ENCODE data around the gene IMMP2L.

IMMP2L gene

DNA sequence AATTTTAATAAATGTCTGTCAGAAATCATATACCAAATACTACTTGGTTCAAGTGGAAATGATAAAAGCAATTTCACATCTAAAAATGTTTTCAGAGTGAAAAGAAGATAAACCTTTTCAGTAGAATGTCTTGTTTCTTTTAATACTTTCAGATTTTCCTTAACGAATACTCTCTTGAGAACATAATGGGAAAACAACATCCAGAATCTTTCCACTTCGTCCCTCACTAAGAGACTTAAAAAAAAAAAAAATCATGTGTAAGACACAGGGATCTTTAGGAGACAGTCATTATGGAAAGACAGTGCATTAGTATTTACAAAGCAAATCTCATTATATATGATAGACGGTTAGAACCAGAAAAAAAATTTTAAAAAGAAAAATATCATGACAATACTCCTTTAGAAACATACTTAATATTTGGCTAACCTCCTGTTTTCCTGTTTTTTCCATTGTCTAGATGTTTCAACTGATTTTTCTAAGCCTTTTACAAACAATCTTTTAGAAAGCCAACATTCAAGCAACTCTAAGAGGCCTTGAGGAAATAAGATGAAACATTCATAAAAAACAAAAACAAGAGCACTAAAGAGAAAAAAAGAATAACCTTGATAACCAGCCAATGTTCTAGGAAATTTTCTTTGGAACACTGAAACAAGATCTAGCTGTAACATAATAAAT is 811.2 kb downstream of the IMMP2L start:
- Histone ChIP-seq H3K9ac (ENCODE audit: low read length) (no peak overlapping the region), H3K27me3 (ENCODE audit: control insufficient read depth, insufficient read depth, low read length) (no peaks in the 10 kb centered on the region), H3K4me1 (ENCODE audit: control insufficient read depth, insufficient read depth, low read length) (no peaks in the 10 kb centered on the region), H3K4me3 (ENCODE audit: low read length) (no peak overlapping the region), H3K36me3 (ENCODE audit: control insufficient read depth, insufficient read depth, low read length) (no peaks in the 10 kb centered on the region), H3K27ac (ENCODE audit: low read depth, low read length) (no peak overlapping the region)

DNA sequence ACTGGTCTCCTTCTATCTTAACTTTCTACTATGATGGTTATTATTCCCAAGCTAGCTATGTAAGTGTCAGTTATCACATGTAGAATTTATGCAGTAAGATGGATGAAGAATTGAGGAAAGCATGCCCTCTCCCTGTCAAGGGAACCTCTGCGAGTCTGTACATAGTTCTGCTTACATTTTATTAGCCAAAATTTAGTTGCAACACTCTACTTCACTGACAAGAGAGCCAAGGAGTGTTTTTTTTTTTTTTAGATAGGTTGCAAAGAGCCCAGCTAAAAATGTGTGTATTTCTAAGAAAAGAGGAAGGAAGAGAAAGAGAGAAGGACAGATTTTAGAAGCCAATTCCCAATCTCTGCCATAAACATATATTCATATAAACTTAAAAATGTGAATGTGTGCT is 829.1 kb downstream of the IMMP2L start:
- no peaks in the 10 kb centered on the region for H3K27me3 ChIP-seq (ENCODE audit: control insufficient read depth, insufficient read depth, low read length)
- H3K4me3 ChIP-seq (ENCODE audit: low read length), result no peak overlapping the region
- no peak overlapping the region for H3K27ac ChIP-seq (ENCODE audit: low read depth, low read length)
- no peaks in the 10 kb centered on the region for H3K4me1 ChIP-seq (ENCODE audit: control insufficient read depth, insufficient read depth, low read length)
- no peaks in the 10 kb centered on the region for H3K36me3 ChIP-seq (ENCODE audit: control insufficient read depth, insufficient read depth, low read length)
- no peak overlapping the region for H3K9ac ChIP-seq (ENCODE audit: low read length)

DNA sequence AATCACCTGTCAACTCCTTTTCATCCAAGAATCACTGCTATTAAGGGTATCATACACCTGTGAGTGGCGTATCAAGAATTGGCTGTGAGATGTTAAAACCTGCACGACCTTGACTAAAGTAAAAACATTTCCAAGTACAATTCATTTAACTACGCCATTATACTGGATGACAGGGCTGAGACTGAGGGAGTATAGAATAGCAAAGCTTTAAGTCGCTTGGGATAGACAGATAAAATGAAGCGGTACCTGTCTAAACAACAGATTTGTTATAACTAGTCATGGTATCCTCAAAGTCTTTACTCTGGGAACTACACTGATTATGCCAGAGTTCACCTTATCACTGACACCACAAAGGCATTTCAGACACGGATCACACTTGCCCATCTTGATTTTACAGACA is 837.5 kb downstream of the IMMP2L start:
- Histone ChIP-seq H3K36me3 (ENCODE audit: control insufficient read depth, insufficient read depth, low read length) (no peaks in the 10 kb centered on the region), H3K27me3 (ENCODE audit: control insufficient read depth, insufficient read depth, low read length) (no peaks in the 10 kb centered on the region), H3K4me3 (ENCODE audit: low read length) (no peak overlapping the region), H3K9ac (ENCODE audit: low read length) (no peak overlapping the region), H3K4me1 (ENCODE audit: control insufficient read depth, insufficient read depth, low read length) (no peaks in the 10 kb centered on the region), H3K27ac (ENCODE audit: low read depth, low read length) (no peak overlapping the region)

DNA sequence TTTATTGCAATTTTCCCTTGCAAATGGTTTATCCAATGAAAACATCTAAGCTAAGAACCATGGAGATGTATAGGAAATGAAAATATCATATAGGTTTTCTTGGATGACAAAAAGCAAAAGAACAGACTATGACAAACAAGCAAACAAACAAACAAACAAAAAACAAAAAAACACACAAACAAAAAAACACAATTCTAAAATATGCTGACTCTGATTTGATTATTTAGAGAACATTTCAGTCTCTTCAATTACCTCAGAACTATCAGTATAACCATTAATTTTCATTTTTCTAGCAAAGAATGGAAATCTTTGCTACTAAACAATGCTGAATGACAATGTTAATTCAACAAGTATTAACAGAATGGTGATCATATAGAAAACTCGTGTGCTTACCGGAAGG is 840.9 kb downstream of the IMMP2L start:
- no peaks in the 10 kb centered on the region for H3K27me3 ChIP-seq (ENCODE audit: control insufficient read depth, insufficient read depth, low read length)
- no peaks in the 10 kb centered on the region for H3K4me1 ChIP-seq (ENCODE audit: control insufficient read depth, insufficient read depth, low read length)
- no peaks in the 10 kb centered on the region for H3K36me3 ChIP-seq (ENCODE audit: control insufficient read depth, insufficient read depth, low read length)
- no peak overlapping the region for H3K4me3 ChIP-seq (ENCODE audit: low read length)
- no peak overlapping the region for H3K27ac ChIP-seq (ENCODE audit: low read depth, low read length)
- no peak overlapping the region for H3K9ac ChIP-seq (ENCODE audit: low read length)

DNA sequence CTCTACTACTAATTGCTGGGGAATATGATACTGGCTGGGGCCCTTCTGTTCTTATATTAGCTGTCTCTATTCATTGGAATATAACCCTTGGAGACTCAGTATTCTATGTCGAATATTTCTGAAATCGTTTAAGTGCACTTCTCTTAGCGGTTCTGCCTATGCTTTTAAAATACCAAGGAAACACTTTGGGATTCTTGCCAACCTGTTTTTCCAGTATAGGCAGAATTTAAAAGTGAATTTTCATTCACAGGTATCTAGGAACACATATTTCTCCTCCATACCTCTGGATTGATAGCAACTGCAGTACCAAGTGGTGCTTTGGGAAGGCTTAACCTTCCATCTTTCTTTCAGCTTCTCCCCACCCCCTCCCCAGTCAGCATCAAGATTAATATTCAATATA is 841.7 kb downstream of the IMMP2L start:
- Histone ChIP-seq H3K9ac (ENCODE audit: low read length) (no peak overlapping the region), H3K27ac (ENCODE audit: low read depth, low read length) (no peak overlapping the region)

DNA sequence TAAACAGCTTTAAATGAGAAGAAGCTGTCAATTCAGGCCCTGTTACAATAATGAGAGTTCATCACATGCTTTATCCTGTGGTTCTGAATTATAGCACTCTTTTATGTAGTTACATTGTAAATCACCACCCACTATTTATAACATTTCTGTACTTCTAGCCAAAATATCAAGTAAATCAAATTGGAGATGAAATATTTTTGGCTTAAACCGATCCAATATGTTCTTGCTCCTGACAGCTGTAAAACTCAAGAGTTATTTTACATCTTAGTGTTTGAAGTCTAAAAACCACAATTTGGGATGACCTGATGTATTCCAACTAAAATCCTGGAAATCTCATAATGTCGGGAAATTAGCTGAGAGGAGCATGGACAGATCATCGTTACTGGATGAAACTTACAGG is 842.6 kb downstream of the IMMP2L start:
- no peaks in the 10 kb centered on the region for H3K27me3 ChIP-seq (ENCODE audit: control insufficient read depth, insufficient read depth, low read length)
- H3K4me3 ChIP-seq (ENCODE audit: low read length), result no peak overlapping the region
- H3K36me3 ChIP-seq (ENCODE audit: control insufficient read depth, insufficient read depth, low read length), result no peaks in the 10 kb centered on the region
- H3K9ac ChIP-seq (ENCODE audit: low read length), result no peak overlapping the region
- H3K27ac ChIP-seq (ENCODE audit: low read depth, low read length), result no peak overlapping the region
- H3K4me1 ChIP-seq (ENCODE audit: control insufficient read depth, insufficient read depth, low read length), result no peaks in the 10 kb centered on the region

More for the DNA sequence above, 841.7 kb downstream of the IMMP2L start:
- Histone ChIP-seq H3K27me3 (ENCODE audit: control insufficient read depth, insufficient read depth, low read length) (no peaks in the 10 kb centered on the region), H3K4me3 (ENCODE audit: low read length) (no peak overlapping the region), H3K36me3 (ENCODE audit: control insufficient read depth, insufficient read depth, low read length) (no peaks in the 10 kb centered on the region), H3K4me1 (ENCODE audit: control insufficient read depth, insufficient read depth, low read length) (no peaks in the 10 kb centered on the region)

DNA sequence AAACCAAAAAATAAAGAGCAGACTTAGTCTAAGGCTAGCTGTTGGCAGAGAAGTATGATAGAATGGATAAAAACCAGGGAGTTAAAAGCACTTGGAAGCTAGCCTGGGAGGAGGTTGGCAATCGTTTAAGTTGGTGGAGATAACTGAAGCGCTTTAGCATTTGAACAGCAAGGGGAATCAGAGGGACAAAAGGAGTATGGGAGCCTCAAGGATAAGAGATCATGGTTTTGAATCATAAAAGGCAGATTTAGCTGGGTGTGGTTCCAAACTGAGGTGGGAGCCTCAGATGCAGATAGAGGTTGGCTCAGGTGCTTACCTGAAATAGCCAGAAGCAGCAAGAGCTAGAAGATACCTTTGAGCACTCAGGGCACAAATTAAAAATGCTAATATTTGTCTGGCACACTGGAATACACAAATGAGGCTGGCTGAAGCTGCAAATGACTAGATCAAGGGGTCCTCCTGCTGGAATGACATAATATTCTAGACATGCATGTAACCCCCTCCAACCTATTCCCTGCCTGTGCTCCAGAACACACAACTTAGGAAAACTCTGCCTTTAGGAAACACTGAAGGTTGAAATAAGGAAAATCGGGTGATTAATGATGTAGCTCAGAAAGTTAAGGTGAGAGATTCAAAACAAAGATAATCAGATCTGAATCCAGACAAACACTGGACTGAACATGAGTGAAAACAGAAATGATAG is 843.6 kb downstream of the IMMP2L start:
- Histone ChIP-seq H3K4me3 (ENCODE audit: low read length) (no peak overlapping the region), H3K4me1 (ENCODE audit: control insufficient read depth, insufficient read depth, low read length) (no peaks in the 10 kb centered on the region), H3K27ac (ENCODE audit: low read depth, low read length) (no peak overlapping the region), H3K9ac (ENCODE audit: low read length) (no peak overlapping the region), H3K36me3 (ENCODE audit: control insufficient read depth, insufficient read depth, low read length) (no peaks in the 10 kb centered on the region), H3K27me3 (ENCODE audit: control insufficient read depth, insufficient read depth, low read length) (no peaks in the 10 kb centered on the region)

DNA sequence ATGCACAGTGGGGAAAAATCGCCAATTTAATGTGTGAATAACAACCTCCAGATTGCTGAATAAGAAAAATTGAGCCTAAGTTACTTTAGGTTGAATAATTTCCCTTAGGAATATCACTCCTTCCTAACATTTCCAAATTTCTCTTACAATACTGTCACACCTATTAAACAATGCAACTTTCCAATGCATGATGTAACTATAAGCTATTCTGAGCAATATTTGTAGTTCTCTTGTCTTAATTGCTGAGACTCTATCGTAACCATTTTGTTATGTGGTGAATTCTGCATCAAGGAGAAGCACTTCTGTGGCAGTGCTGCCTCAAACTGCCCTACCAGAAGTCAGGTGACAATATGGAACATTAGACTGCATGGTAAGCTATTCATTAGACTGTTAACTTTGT is 858.1 kb downstream of the IMMP2L start:
- H3K36me3 ChIP-seq (ENCODE audit: control insufficient read depth, insufficient read depth, low read length), result no peaks in the 10 kb centered on the region
- no peak overlapping the region for H3K9ac ChIP-seq (ENCODE audit: low read length)
- no peak overlapping the region for H3K4me3 ChIP-seq (ENCODE audit: low read length)
- H3K27ac ChIP-seq (ENCODE audit: low read depth, low read length), result no peak overlapping the region
- no peaks in the 10 kb centered on the region for H3K4me1 ChIP-seq (ENCODE audit: control insufficient read depth, insufficient read depth, low read length)
- no peaks in the 10 kb centered on the region for H3K27me3 ChIP-seq (ENCODE audit: control insufficient read depth, insufficient read depth, low read length)

DNA sequence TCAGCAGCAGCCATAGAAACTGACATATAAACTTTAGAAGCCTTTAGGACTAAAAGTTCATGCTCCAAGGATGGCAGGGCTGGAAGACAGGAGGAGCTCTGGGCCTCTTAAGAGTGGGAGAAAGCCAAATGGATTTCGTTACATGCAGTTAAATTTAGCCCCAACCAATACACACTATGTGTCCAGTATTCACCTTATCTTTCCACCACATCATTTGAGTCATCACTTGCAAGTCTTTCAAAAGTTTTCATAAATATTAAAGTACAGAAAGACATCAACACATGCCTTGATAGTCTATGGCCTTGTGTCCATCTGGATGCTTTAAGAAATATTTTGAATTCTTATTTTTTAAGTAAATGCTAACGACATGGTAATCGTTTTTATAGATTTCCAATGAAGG is 863.7 kb downstream of the IMMP2L start:
- H3K27me3 ChIP-seq (ENCODE audit: control insufficient read depth, insufficient read depth, low read length), result no peaks in the 10 kb centered on the region
- no peak overlapping the region for H3K9ac ChIP-seq (ENCODE audit: low read length)
- no peak overlapping the region for H3K27ac ChIP-seq (ENCODE audit: low read depth, low read length)
- no peaks in the 10 kb centered on the region for H3K36me3 ChIP-seq (ENCODE audit: control insufficient read depth, insufficient read depth, low read length)
- H3K4me1 ChIP-seq (ENCODE audit: control insufficient read depth, insufficient read depth, low read length), result no peaks in the 10 kb centered on the region
- H3K4me3 ChIP-seq (ENCODE audit: low read length), result no peak overlapping the region

DNA sequence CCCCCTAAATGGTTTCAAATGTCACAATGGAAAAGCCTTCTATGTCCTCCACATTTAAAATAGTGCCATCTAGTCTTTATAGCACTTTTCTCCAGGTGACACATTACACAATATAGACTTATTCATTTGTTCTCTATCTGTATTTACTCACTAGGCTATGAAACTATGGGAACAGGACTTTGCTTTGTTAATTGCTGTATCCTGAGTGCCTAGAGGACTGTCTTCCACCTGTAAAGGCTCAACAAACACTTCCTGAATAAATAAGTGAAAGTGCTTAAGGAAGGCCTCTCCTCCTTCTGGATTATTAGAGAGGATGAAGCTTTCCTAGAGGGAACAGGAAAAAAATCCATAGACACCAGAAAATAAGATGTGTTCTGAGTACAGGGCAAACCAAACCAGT is 868.9 kb downstream of the IMMP2L start:
- Histone ChIP-seq H3K4me3 (ENCODE audit: low read length) (no peak overlapping the region), H3K9ac (ENCODE audit: low read length) (no peak overlapping the region), H3K4me1 (ENCODE audit: control insufficient read depth, insufficient read depth, low read length) (no peaks in the 10 kb centered on the region), H3K36me3 (ENCODE audit: control insufficient read depth, insufficient read depth, low read length) (no peaks in the 10 kb centered on the region), H3K27me3 (ENCODE audit: control insufficient read depth, insufficient read depth, low read length) (no peaks in the 10 kb centered on the region), H3K27ac (ENCODE audit: low read depth, low read length) (no peak overlapping the region)

DNA sequence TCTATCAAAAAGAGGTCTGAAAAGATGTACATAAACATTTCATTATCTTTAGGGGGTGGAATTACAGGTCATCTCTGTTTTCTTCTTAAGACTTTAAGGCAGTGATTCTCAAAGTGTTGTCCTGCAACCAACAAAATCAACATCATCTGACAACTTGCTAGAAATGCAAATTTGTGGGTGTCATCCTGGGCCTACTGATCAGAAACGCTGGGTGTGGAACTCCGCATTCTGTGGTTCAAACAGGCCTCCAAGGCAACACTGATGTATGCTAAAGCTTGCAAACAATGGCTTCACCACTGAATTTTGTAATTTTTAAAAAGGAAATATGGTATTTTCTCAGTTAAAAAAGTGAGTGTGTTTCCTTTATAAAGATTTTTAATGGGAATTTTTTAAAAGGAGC is 873.4 kb downstream of the IMMP2L start:
- Histone ChIP-seq H3K4me3 (ENCODE audit: low read length) (no peak overlapping the region), H3K27ac (ENCODE audit: low read depth, low read length) (no peak overlapping the region), H3K36me3 (ENCODE audit: control insufficient read depth, insufficient read depth, low read length) (no peaks in the 10 kb centered on the region), H3K27me3 (ENCODE audit: control insufficient read depth, insufficient read depth, low read length) (no peaks in the 10 kb centered on the region), H3K4me1 (ENCODE audit: control insufficient read depth, insufficient read depth, low read length) (no peaks in the 10 kb centered on the region), H3K9ac (ENCODE audit: low read length) (no peak overlapping the region)

DNA sequence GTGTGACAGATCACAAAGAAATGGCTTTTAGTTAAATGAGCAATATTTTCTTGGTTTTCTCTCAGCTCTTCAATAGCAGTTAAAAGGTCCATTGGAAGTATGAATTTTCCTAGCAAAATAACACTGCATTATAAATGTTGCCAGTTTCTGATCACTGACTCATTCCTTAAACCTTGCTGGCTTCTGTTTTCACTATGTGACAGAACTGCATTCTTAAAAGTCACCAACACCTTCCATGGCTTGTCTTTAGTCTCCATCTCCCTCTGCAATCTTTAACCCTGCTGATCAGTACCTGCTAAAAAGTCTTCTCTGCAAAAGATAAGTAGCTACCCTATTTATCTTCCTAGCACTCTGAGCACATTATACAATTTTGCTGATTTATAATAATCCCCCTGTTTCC is 876.4 kb downstream of the IMMP2L start:
- Histone ChIP-seq H3K9ac (ENCODE audit: low read length) (no peak overlapping the region), H3K27ac (ENCODE audit: low read depth, low read length) (no peak overlapping the region), H3K36me3 (ENCODE audit: control insufficient read depth, insufficient read depth, low read length) (no peaks in the 10 kb centered on the region), H3K4me3 (ENCODE audit: low read length) (no peak overlapping the region), H3K4me1 (ENCODE audit: control insufficient read depth, insufficient read depth, low read length) (no peaks in the 10 kb centered on the region), H3K27me3 (ENCODE audit: control insufficient read depth, insufficient read depth, low read length) (no peaks in the 10 kb centered on the region)

DNA sequence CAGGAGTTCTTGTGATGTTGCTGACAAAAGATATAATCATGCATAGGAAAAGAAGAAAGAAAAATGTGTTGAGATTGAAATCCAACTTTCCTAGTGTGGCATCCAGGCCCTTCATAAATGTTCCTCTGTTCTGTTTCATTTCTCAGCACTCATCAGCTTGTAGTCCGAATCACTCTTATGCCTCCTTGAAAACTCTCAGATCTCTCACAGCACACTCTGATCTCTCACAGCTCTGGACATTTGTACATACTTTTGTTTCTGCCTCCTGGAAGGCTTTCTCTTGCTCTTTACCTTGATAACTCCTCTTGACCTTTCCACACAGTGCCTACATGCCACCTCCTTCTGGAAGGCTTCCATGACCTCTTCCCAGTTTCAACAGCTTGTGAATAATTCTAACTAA is 880.4 kb downstream of the IMMP2L start:
- Histone ChIP-seq H3K4me3 (ENCODE audit: low read length) (no peak overlapping the region), H3K27ac (ENCODE audit: low read depth, low read length) (no peak overlapping the region), H3K4me1 (ENCODE audit: control insufficient read depth, insufficient read depth, low read length) (no peaks in the 10 kb centered on the region), H3K36me3 (ENCODE audit: control insufficient read depth, insufficient read depth, low read length) (no peaks in the 10 kb centered on the region), H3K9ac (ENCODE audit: low read length) (no peak overlapping the region), H3K27me3 (ENCODE audit: control insufficient read depth, insufficient read depth, low read length) (no peaks in the 10 kb centered on the region)

All from rectal smooth muscle tissue (tissue), 1 donor.